Right renal cortex interstitium (tissue), 3 donors: Measurements from ENCODE around the gene HOPX. TPM values are rescaled to one million over a fixed set of nuclear protein-coding genes. Genes with fewer than 3 reads are reported as not detected.
A peak's percentile ranks its signal among the peaks of the same experiment; 100 is the strongest.
"Not testable (repeated sequence)": the region's sequence is repeated elsewhere in the genome, so short reads cannot be mapped to it uniquely, and the experiment has no call there.

Experiments
- DNase-seq, 3 donors: peaks; one replicate each; pipeline ENCODE4 v3.0.0-alpha.2; 2013; ENCODE audit warnings: low read depth in 3 of 3, low spot score in 2 of 3
- polyA plus RNA-seq, 3 donors: library from polyadenylated mRNA; unstranded; fragments of 120-200 nt; gene quantifications; one replicate each; pipeline ENCODE4 v1.2.1, GENCODE V29; 2013; ENCODE audit not compliant: insufficient read length in 3 of 3

HOPX gene, protein sequence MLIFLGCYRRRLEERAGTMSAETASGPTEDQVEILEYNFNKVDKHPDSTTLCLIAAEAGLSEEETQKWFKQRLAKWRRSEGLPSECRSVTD
- polyA plus RNA-seq = 10 to 100 TPM; 12.0 to 17.5 (median 14.9) TPM

- DNase-seq = no peak
These were observed at the start of gene HOPX for GRCh38 chr4:56681158-56681852. Gene HOPX, minus strand, starts transcription at chr4:56681296. Its CDS starts 23,480 bp downstream, at chr4:56657816.

GRCh38 chr4:56730097-56730496 is 49.0 kb upstream of the HOPX start:
- no peak for DNase-seq

DNA sequence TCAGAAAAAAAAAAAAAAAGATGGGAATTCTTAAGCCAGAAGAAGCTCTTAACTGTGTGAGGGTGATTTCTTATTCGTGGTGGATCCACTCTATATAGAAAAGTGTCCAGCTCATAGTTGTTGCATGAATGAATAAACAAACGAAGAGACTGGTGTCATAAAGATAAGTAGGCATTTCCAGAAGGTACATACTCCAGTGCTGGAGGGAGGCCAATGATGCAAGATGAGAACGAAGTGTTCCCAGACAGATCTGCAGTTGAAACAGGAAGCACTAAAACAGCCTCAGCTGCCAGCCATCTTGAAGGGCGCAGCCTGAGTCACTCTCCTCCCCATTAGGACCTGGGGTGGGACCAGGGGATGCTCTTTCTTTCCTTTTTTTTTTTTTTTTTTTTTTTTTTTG is 47.4 kb upstream of the HOPX start:
- DNase-seq = no peak

- DNase-seq = no peak
These were observed 46.1 kb upstream of the HOPX start for GRCh38 chr4:56727150-56727549.

- not testable (repeated sequence) for DNase-seq
These were observed 45.5 kb upstream of the HOPX start for GRCh38 chr4:56726593-56726992.

DNA sequence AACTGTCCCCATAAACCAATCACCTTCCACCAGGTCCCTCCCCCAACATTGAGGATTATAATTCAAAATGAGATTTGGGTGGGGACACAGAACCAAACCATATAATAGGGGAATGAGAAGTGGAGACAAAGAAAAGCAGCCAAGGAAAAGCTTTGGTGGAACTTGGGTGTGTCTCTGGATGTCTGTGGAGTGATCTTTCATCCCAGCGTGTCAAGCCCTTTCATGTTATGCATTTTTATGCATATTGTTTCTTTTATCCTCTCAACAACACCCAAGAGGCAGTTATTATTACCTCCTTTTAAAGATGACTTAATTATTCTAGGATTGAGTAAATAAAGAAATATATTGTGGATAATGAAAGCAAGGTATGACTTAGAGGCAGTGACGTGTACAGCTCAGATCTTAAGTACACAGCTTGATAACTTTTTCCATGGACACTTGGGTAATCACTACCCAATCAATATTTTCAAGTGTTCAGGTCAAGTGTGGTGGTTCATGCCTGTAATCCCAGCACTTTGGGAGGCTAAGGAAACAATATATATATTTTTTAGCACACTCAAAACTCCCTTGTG is 42.6 kb upstream of the HOPX start:
- DNase-seq = no peak

- DNase-seq = no peak
These were observed 42.1 kb upstream of the HOPX start for GRCh38 chr4:56723201-56723605.

DNA sequence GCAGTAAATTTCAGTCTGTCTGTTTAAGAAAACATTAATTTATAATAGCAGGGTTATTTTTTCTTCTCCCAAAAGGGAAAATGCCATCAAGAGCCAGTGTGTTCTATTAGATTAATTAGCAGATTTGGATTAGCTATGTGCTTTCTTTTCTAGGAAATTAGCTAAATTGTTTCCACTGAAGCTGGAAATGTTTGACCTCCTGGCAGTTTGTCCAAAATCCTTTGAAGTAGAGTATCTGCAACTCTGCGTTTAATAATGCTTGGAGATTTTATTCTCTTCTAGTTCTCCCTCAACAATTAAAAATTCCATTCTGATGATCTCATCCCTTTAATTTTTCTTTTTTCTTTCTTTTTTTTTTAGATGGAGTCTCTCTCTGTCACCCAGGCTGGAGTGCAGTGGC is 27.1 kb upstream of the HOPX start:
- peak in 2 of 3 donors; percentile 15 to 29 for DNase-seq

GRCh38 chr4:56705966-56706365 is 24.9 kb upstream of the HOPX start:
- DNase-seq = no peak

DNA sequence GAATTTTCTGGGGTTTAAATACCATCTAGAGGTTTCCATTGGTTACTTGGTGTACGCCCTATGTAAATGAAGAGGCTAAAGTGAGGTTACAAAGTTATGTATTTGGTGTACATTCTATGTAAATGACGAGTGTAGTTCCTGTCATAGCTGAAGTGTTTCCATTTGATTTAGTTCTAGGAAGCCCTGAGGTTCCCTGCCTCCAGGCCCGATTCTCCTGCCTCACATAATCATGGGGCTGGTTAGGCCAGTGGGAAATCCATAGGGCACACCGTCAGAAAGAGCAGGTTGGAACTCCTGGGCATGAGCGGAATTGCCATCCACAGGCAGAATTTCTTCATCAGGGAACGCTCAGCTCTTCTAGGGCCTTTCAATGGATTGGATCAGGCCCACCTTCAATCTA is 24.2 kb upstream of the HOPX start:
- no peak for DNase-seq

- no peak for DNase-seq
These were observed 23.2 kb upstream of the HOPX start for GRCh38 chr4:56704089-56704871.

DNA sequence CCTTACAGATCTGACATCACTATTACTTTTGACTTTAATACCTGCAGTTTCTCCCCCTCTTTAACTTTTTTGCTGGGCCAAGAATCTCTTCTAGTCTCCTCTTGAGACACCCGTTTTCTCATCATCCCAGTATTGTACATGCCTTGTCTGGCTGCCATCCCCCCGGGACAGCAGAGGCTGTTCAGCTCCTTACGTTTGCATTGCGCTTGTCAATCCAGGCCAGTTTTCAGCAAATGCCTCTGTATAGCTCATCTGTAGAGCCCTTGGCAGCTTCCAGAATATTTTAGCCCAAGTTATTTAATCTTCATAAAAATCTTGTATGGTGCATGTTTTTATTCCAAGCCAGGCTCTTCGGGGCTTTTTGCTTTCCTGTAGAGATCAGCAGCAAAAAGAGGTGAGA is 22.3 kb upstream of the HOPX start:
- no peak for DNase-seq

DNA sequence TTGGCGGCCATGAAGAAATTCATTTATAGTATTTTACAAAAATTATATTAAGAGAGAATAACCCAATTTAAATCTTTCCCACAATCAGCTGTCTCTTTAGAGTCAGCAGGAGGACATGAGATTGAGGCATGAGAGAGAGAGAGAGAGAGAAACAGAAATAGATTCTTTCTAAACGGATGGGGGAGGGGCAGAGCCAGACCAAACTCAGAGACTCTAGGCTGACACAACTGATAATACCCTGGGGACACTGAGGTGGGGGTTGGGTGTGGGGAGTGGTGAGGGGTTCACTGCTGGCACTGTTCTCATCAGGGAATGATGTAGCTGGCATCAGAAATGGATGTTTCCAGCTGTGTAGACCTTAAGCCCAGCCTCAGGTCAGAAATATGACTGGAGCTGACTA is 20.5 kb upstream of the HOPX start:
- no peak for DNase-seq

DNA sequence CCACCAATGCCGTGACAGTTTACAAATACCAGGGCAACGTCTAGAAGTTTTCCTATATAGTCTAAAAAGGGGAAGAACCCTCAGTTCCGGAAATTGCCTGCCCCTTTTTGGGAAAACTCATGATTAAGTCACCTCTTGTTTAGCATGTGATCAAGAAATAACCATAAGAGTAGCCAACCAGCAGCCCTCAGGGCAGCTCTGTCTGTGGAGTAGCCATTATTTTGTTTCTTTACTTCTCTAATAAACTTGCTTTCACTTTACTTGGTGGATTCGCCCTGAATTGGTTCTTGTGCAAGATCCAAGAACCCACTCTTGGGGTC is 20.0 kb upstream of the HOPX start:
- DNase-seq = no peak

GRCh38 chr4:56699537-56700105 is 18.5 kb upstream of the HOPX start:
- no peak for DNase-seq

DNA sequence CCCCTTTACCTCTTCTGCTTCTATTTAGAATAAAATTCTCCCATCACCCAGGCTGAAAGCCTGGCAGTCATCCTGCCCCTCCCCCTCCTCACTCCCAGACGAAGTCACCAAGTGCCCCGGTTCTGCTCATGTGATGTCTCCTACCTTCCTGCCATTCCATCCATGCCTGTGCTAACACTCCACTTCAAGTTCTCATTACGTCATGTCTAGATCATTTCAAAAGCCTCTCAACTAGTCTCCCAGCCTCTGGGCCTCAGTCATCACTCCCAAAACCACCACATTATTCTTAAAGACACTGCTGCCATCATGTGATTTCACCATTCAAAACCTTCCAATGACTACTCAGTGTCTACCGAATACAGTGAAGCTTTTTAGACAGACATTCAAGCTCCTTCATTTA is 17.2 kb upstream of the HOPX start:
- no peak for DNase-seq

- DNase-seq = no peak
These were observed 15.0 kb upstream of the HOPX start for GRCh38 chr4:56696056-56696455.

DNA sequence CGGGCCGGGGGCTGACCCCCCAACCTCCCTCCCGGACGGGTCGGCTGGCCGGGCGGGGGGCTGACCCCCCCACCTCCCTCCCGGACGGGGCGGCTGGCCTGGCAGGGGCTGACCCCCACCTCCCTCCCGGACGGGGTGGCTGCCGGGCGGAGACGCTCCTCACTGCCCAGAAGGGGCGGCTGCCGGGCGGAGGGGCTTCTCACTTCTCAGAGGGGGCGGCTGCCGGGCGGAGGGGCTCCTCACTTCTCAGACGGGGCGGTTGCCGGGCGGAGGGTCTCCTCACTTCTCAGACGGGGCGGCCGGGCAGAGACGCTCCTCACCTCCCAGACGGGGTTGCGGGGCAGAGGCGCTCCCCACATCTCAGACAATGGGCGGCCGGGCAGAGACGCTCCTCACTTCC is 12.4 kb upstream of the HOPX start:
- not testable (repeated sequence) for DNase-seq

- no peak for DNase-seq
These were observed 11.5 kb upstream of the HOPX start for GRCh38 chr4:56692576-56692975.

DNA sequence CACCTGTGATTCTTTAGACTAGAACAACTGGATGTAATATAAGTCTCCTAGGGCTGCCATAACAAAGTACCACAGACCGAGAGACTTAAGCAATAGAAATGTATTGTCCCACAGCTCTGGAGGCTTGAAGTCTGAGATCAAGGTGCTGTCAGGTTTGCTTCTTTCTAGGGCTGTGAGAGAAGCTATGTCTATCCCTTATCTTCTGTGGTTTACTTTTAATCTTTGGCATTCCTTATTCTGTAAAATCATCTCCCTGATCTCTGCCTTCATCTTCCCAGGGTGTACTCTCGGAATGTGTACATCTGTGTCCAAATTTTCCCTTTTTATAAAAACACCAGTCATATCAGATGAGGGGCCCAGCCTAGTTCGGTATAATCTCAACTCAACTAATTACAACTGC is 10.3 kb upstream of the HOPX start:
- no peak for DNase-seq

GRCh38 chr4:56690393-56690792 is 9.3 kb upstream of the HOPX start:
- DNase-seq = no peak
